Measurements from ENCODE around the gene CUTA.

DNA sequence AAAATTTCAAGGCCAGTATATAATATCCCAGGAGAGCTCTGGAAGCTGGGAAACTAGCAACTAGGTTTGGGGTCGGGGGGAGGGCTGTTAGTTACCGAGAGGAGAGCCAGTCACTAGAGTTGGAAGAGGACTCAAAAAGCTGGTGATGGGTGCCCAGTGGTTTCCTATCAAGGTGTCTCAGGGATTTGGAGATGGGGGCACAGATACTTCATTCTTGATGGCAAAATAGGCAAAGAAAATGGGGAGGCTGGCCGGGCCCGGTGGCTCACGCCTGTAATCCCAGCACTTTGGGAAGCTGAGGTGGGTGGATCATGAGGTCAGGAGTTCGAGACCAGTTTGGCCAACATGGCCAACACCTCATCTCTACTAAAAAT lies 6.3 kb downstream of the CUTA start:
- TF ChIP-seq EZH2phosphoT487 (IDR thresholded peaks at IDR 0.05; ENCODE audit: insufficient read depth, low read depth): no peak
- TF ChIP-seq EZH2 (IDR thresholded peaks at IDR 0.05; ENCODE audit: insufficient read depth, poor library complexity, severe bottlenecking): no peak

Data from GM23248 (cell line).